ENCODE measurements around the gene POR. TPM values are rescaled to one million over a fixed set of nuclear protein-coding genes. Genes with fewer than 3 reads are reported as not detected.

POR gene
- total and polyA plus RNA-seq, 2 of the 13 experiments (the other 11 are each of a cell fraction or from before 2014, with no cell fraction given), result 145 to 266 TPM

GRCh38 chr7:75866489-75867389 is 48.2 kb upstream of the POR start (continued):
- TF ChIP-seq DMTF1 (CRISPR knock-in tag; IDR thresholded peaks at IDR 0.05) (no peak), FOSL1 (CRISPR knock-in tag; IDR thresholded peaks at IDR 0.05; ENCODE audit: borderline replicate concordance) (no peak), LBX2 (CRISPR knock-in tag; IDR thresholded peaks at IDR 0.05; ENCODE audit: borderline replicate concordance) (no peak), CENPX (CRISPR knock-in tag; IDR thresholded peaks at IDR 0.05) (no peak), ZMYM4 (CRISPR knock-in tag; IDR thresholded peaks at IDR 0.05) (peak; percentile 56; the same call in 1 of the 2 replicates), CHD2 (IDR thresholded peaks at IDR 0.05; ENCODE audit: low read depth, low read length) (no peak), IKZF5 (CRISPR knock-in tag; IDR thresholded peaks at IDR 0.05) (0 out of 2 replicates have a peak, but pooled peaks have one; percentile 15), ZSCAN20 (CRISPR knock-in tag; IDR thresholded peaks at IDR 0.05; ENCODE audit: borderline replicate concordance) (no peak), GPN1 (CRISPR knock-in tag; IDR thresholded peaks at IDR 0.05; ENCODE audit: borderline replicate concordance) (no peak), NFKB2 (CRISPR knock-in tag; IDR thresholded peaks at IDR 0.05; ENCODE audit: borderline replicate concordance) (no peak; the same call in 1 of the 2 replicates), PHF5A (CRISPR knock-in tag; IDR thresholded peaks at IDR 0.05; ENCODE audit: low read depth, unreplicated experiment) (peak; percentile 30), XBP1 (CRISPR knock-in tag; IDR thresholded peaks at IDR 0.05) (no peak), NRL (CRISPR knock-in tag; IDR thresholded peaks at IDR 0.05; ENCODE audit: borderline replicate concordance) (0 out of 2 replicates have a peak, but pooled peaks have one; percentile 39), ZNF639 (CRISPR knock-in tag; conservative IDR thresholded peaks at IDR 0.05) (no peak), ZNF816 (CRISPR knock-in tag; IDR thresholded peaks at IDR 0.05; ENCODE audit: borderline replicate concordance) (no peak), ZNF891 (CRISPR knock-in tag; IDR thresholded peaks at IDR 0.05) (0 out of 2 replicates have a peak, but pooled peaks have one; percentile 39)
- TF ChIP-seq, protein P1, sequence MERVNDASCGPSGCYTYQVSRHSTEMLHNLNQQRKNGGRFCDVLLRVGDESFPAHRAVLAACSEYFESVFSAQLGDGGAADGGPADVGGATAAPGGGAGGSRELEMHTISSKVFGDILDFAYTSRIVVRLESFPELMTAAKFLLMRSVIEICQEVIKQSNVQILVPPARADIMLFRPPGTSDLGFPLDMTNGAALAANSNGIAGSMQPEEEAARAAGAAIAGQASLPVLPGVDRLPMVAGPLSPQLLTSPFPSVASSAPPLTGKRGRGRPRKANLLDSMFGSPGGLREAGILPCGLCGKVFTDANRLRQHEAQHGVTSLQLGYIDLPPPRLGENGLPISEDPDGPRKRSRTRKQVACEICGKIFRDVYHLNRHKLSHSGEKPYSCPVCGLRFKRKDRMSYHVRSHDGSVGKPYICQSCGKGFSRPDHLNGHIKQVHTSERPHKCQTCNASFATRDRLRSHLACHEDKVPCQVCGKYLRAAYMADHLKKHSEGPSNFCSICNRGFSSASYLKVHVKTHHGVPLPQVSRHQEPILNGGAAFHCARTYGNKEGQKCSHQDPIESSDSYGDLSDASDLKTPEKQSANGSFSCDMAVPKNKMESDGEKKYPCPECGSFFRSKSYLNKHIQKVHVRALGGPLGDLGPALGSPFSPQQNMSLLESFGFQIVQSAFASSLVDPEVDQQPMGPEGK (CRISPR knock-in tag; IDR thresholded peaks at IDR 0.05), result peak; percentile 45
- TF ChIP-seq, protein P2, sequence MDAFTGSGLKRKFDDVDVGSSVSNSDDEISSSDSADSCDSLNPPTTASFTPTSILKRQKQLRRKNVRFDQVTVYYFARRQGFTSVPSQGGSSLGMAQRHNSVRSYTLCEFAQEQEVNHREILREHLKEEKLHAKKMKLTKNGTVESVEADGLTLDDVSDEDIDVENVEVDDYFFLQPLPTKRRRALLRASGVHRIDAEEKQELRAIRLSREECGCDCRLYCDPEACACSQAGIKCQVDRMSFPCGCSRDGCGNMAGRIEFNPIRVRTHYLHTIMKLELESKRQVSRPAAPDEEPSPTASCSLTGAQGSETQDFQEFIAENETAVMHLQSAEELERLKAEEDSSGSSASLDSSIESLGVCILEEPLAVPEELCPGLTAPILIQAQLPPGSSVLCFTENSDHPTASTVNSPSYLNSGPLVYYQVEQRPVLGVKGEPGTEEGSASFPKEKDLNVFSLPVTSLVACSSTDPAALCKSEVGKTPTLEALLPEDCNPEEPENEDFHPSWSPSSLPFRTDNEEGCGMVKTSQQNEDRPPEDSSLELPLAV (CRISPR knock-in tag; conservative IDR thresholded peaks at IDR 0.05; ENCODE audit: low read depth), result no peak
